ENCODE measurements around the gene PDAP1.
"Not testable (repeated sequence)": the region's sequence is repeated elsewhere in the genome, so short reads cannot be mapped to it uniquely, and the experiment has no call there.

Gene PDAP1

GRCh38 chr7:99419323-99420021, 11.1 kb upstream of the PDAP1 start:
- H3K9me3 ChIP-seq (ENCODE audit: insufficient read depth, low read depth, low read length) = no peaks in the 10 kb centered on the region
- no peaks in the 10 kb centered on the region for H3K4me1 ChIP-seq (ENCODE audit: insufficient read depth, low read length, poor library complexity, severe bottlenecking)
- H3K36me3 ChIP-seq (ENCODE audit: insufficient read depth, low read length) = peaks cover 72% of the 10 kb centered on the region; the same call in 1 of the 2 replicates
- no peak overlapping the region for H3K4me2 ChIP-seq (ENCODE audit: low read depth, low read length, poor library complexity, severe bottlenecking)
- no peak for TF ChIP-seq EZH2phosphoT487 (IDR thresholded peaks at IDR 0.05; ENCODE audit: borderline replicate concordance)
- no peak for TF ChIP-seq CTCF (conservative IDR thresholded peaks at IDR 0.05; ENCODE audit: low read length)
- H3K79me2 ChIP-seq (ENCODE audit: insufficient read depth, low read length) = no peaks in the 10 kb centered on the region
- H3K9me2 ChIP-seq (replicated peaks; ENCODE audit: low read depth, low read length) = no peaks in the 10 kb centered on the region
- no peaks in the 10 kb centered on the region for H3F3A ChIP-seq (ENCODE audit: low read depth)
- H3K4me3 ChIP-seq (ENCODE audit: low read length, poor library complexity, severe bottlenecking) = no peak overlapping the region
- H3K9ac ChIP-seq (ENCODE audit: low read depth, low read length, poor library complexity, severe bottlenecking) = no peak overlapping the region
- no peaks in the 10 kb centered on the region for H3K27me3 ChIP-seq (ENCODE audit: insufficient read depth, low read length, poor library complexity, severe bottlenecking)
- H2AFZ ChIP-seq (ENCODE audit: low read length) = no peak overlapping the region
- no peaks in the 10 kb centered on the region for H4K20me1 ChIP-seq (ENCODE audit: insufficient read depth, low read length, poor library complexity, severe bottlenecking)

- Histone ChIP-seq H3F3A (ENCODE audit: low read depth) (no peaks in the 10 kb centered on the region), H3K27me3 (ENCODE audit: insufficient read depth, low read length, poor library complexity, severe bottlenecking) (no peaks in the 10 kb centered on the region)
Measured at GRCh38 chr7:99418260-99418659, 9.9 kb upstream of the PDAP1 start.

GRCh38 chr7:99415513-99416127, 7.2 kb upstream of the PDAP1 start:
- H3F3A ChIP-seq (ENCODE audit: low read depth); H3K79me2 ChIP-seq (ENCODE audit: insufficient read depth, low read length); H3K4me1 ChIP-seq (ENCODE audit: insufficient read depth, low read length, poor library complexity, severe bottlenecking); H2AFZ ChIP-seq (ENCODE audit: low read length); H4K20me1 ChIP-seq (ENCODE audit: insufficient read depth, low read length, poor library complexity, severe bottlenecking); H3K4me2 ChIP-seq (ENCODE audit: low read depth, low read length, poor library complexity, severe bottlenecking); H3K9ac ChIP-seq (ENCODE audit: low read depth, low read length, poor library complexity, severe bottlenecking); H3K27me3 ChIP-seq (ENCODE audit: insufficient read depth, low read length, poor library complexity, severe bottlenecking); H3K9me2 ChIP-seq (replicated peaks; ENCODE audit: low read depth, low read length); H3K4me3 ChIP-seq (ENCODE audit: low read length, poor library complexity, severe bottlenecking); H3K9me3 ChIP-seq (ENCODE audit: insufficient read depth, low read depth, low read length): not testable (repeated sequence)
- H3K36me3 ChIP-seq (ENCODE audit: insufficient read depth, low read length) = peaks cover 61% of the 10 kb centered on the region; the same call in 1 of the 2 replicates
- TF ChIP-seq CTCF (conservative IDR thresholded peaks at IDR 0.05; ENCODE audit: low read length) = peak; percentile 50

More at GRCh38 chr7:99418260-99418659, 9.9 kb upstream of the PDAP1 start:
- H2AFZ ChIP-seq (ENCODE audit: low read length) = no peak overlapping the region
- H3K9me2 ChIP-seq (replicated peaks; ENCODE audit: low read depth, low read length) = no peaks in the 10 kb centered on the region
- H4K20me1 ChIP-seq (ENCODE audit: insufficient read depth, low read length, poor library complexity, severe bottlenecking) = no peaks in the 10 kb centered on the region
- H3K79me2 ChIP-seq (ENCODE audit: insufficient read depth, low read length) = no peaks in the 10 kb centered on the region
- H3K9me3 ChIP-seq (ENCODE audit: insufficient read depth, low read depth, low read length) = no peaks in the 10 kb centered on the region
- H3K4me3 ChIP-seq (ENCODE audit: low read length, poor library complexity, severe bottlenecking) = no peak overlapping the region
- H3K4me1 ChIP-seq (ENCODE audit: insufficient read depth, low read length, poor library complexity, severe bottlenecking) = no peaks in the 10 kb centered on the region
- peaks cover 60% of the 10 kb centered on the region; the same call in 1 of the 2 replicates for H3K36me3 ChIP-seq (ENCODE audit: insufficient read depth, low read length)
- H3K9ac ChIP-seq (ENCODE audit: low read depth, low read length, poor library complexity, severe bottlenecking) = no peak overlapping the region
- no peak overlapping the region for H3K4me2 ChIP-seq (ENCODE audit: low read depth, low read length, poor library complexity, severe bottlenecking)
- TF ChIP-seq CTCF (conservative IDR thresholded peaks at IDR 0.05; ENCODE audit: low read length) (no peak), EZH2phosphoT487 (IDR thresholded peaks at IDR 0.05; ENCODE audit: borderline replicate concordance) (no peak)

Data from Loucy (cell line).